Esophagus squamous epithelium (tissue), 4 donors: ENCODE data around the gene TMEM120B.
A peak's percentile ranks its signal among the peaks of the same experiment; 100 is the strongest.

Experiments used
- POLR2A ChIP-seq, 4 donors: fragments of 450-650 bp; IDR thresholded peaks; one replicate each; pipeline ENCODE4 v1.6.1; 2017; ENCODE audit warnings: antibody characterized with exemption in 4 of 4, mild to moderate bottlenecking in 4 of 4, moderate library complexity in 3 of 4
- TF ChIP-seq, protein P1 (sequence below), 6 experiments: fragments of 450-650 bp in 4 of 6; fragments of 200-600 bp in 2 of 6; sonication (generic) in 2 of 6; IDR thresholded peaks; one replicate each; pipeline ENCODE4 v1.5.1; 2016 to 2019; ENCODE audit warnings: antibody characterized with exemption in 6 of 6, mild to moderate bottlenecking in 4 of 6, moderate library complexity in 4 of 6

DNA sequence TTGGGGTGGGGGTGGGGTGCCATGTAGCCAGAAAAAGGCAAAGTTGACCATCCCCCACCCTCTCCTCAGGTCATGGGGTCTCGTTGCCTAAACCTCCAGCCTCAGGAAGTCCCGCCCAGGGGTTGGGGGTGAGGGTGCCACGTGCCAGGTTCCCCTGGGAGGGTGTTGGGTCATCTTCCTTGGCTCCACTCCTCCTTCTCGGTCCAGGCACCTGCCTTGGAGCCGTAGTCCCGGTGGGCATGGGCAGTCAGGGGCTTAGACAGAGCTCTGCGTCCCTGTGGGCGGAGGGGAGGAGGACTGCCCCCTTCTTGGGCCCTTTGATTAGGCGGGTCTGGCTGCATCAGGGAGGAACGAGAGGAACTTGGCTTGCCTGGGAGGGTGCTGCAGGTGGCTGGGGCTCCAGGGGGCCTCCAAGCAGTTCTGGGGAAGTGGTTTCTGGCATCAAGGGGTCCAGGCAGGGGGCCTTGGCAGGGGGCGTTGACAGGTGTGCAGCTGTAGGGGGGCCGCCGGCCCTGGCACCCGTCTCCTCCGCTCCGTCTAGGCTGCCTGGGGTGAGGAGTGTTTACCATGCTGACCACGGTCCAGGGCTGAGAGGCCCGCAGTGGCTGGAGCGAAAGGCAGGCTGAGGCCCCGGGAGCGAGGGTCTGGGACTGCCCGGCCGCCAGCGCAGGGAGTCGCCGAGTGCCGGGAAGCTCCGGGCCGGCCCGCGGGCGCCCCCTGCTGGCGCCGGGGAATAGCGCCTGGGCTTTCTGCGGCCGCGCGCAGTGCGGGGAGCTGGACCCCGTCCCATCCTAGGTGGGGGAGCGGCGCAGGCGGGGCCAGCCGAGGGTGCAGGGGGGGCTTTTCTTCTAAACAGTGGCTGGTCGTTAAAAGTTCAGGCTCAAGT is 99.1 kb downstream of the TMEM120B start:
- TF ChIP-seq, protein P1, sequence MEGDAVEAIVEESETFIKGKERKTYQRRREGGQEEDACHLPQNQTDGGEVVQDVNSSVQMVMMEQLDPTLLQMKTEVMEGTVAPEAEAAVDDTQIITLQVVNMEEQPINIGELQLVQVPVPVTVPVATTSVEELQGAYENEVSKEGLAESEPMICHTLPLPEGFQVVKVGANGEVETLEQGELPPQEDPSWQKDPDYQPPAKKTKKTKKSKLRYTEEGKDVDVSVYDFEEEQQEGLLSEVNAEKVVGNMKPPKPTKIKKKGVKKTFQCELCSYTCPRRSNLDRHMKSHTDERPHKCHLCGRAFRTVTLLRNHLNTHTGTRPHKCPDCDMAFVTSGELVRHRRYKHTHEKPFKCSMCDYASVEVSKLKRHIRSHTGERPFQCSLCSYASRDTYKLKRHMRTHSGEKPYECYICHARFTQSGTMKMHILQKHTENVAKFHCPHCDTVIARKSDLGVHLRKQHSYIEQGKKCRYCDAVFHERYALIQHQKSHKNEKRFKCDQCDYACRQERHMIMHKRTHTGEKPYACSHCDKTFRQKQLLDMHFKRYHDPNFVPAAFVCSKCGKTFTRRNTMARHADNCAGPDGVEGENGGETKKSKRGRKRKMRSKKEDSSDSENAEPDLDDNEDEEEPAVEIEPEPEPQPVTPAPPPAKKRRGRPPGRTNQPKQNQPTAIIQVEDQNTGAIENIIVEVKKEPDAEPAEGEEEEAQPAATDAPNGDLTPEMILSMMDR (IDR thresholded peaks at IDR 0.05), result peak; percentile 98 to 100 (median 99)
- TF ChIP-seq POLR2A (IDR thresholded peaks at IDR 0.05), result no peak
